GM18519 (cell line): ENCODE measurements around the gene EFNB2.

Source experiments
- ATAC-seq: cut with Tn5 transposase; IDR thresholded peaks from one replicate; pipeline ENCODE4 v1.9.1; 2021; ENCODE audit warnings: mild to moderate bottlenecking, moderate library complexity; ENCODE audit not compliant: unreplicated experiment, low FRiP score

Gene EFNB2

GRCh38 chr13:106462710-106463109, 72.8 kb downstream of the EFNB2 start:
- no peak for ATAC-seq

GRCh38 chr13:106455777-106456176, 79.7 kb downstream of the EFNB2 start:
- no peak for ATAC-seq

- no peak for ATAC-seq
Measured at GRCh38 chr13:106455190-106455589, 80.3 kb downstream of the EFNB2 start.

GRCh38 chr13:106453101-106453500, 82.4 kb downstream of the EFNB2 start:
- ATAC-seq = no peak

- ATAC-seq = no peak
Measured at GRCh38 chr13:106450991-106451390, 84.5 kb downstream of the EFNB2 start.

GRCh38 chr13:106449096-106449495, 86.4 kb downstream of the EFNB2 start:
- no peak for ATAC-seq

GRCh38 chr13:106445996-106446395, 89.5 kb downstream of the EFNB2 start:
- ATAC-seq = no peak

GRCh38 chr13:106443607-106444322, 91.7 kb downstream of the EFNB2 start:
- no peak for ATAC-seq

GRCh38 chr13:106440866-106441265, 94.6 kb downstream of the EFNB2 start:
- no peak for ATAC-seq
